ENCODE measurements around the gene DHRS4.
"Not testable (repeated sequence)": the region's sequence is repeated elsewhere in the genome, so short reads cannot be mapped to it uniquely, and the experiment has no call there.

DHRS4 gene

GRCh38 chr14:23984891-23985602 is 31.5 kb downstream of the DHRS4 start:
- no peak overlapping the region for H3K4me3 ChIP-seq (ENCODE audit: low read length)
- TF ChIP-seq CTCF (IDR thresholded peaks at IDR 0.05; ENCODE audit: insufficient read depth, low read depth, low read length, missing control alignments) = peak; percentile 20
- DNase-seq (ENCODE audit: low read depth) = peak; percentile 94

GRCh38 chr14:23988223-23988606 is 34.6 kb downstream of the DHRS4 start:
- not testable (repeated sequence) for DNase-seq (ENCODE audit: low read depth)
- peak overlapping the region; percentile 13 for H3K4me3 ChIP-seq (ENCODE audit: low read length)

- peak; percentile 83 for DNase-seq (ENCODE audit: low read depth)
- peak within 1 kb of the TSS; percentile 46 for H3K4me3 ChIP-seq (ENCODE audit: low read length)
Measured at GRCh38 chr14:23988607-23989363, 35.2 kb downstream of the DHRS4 start, which contains the start of gene DHRS4L2. TSS of gene DHRS4L2 (plus strand) at chr14:23988929. CDS start at chr14:23988948, 19 bp downstream.

- not testable (repeated sequence) for DNase-seq (ENCODE audit: low read depth); H3K4me3 ChIP-seq (ENCODE audit: low read length)
Measured at GRCh38 chr14:23989734-23990445, 36.3 kb downstream of the DHRS4 start.

GRCh38 chr14:23990961-23991360 is 37.4 kb downstream of the DHRS4 start:
- H3K4me3 ChIP-seq (ENCODE audit: low read length); DNase-seq (ENCODE audit: low read depth): not testable (repeated sequence)

- DNase-seq (ENCODE audit: low read depth); H3K4me3 ChIP-seq (ENCODE audit: low read length): not testable (repeated sequence)
Measured at GRCh38 chr14:23993042-23993441, 39.5 kb downstream of the DHRS4 start.

GRCh38 chr14:23996009-23996408 is 42.4 kb downstream of the DHRS4 start:
- DNase-seq (ENCODE audit: low read depth); H3K4me3 ChIP-seq (ENCODE audit: low read length): not testable (repeated sequence)

- not testable (repeated sequence) for H3K4me3 ChIP-seq (ENCODE audit: low read length)
Measured at GRCh38 chr14:23996825-23997224, 43.3 kb downstream of the DHRS4 start.

GRCh38 chr14:23999640-24000039 is 46.1 kb downstream of the DHRS4 start:
- not testable (repeated sequence) for H3K4me3 ChIP-seq (ENCODE audit: low read length); DNase-seq (ENCODE audit: low read depth)

More at GRCh38 chr14:23996825-23997224, 43.3 kb downstream of the DHRS4 start:
- DNase-seq (ENCODE audit: low read depth) = not testable (repeated sequence)

GRCh38 chr14:24001078-24001477 is 47.5 kb downstream of the DHRS4 start:
- DNase-seq (ENCODE audit: low read depth); H3K4me3 ChIP-seq (ENCODE audit: low read length): not testable (repeated sequence)

GRCh38 chr14:24001679-24002078 is 48.1 kb downstream of the DHRS4 start:
- H3K4me3 ChIP-seq (ENCODE audit: low read length); DNase-seq (ENCODE audit: low read depth): not testable (repeated sequence)

GRCh38 chr14:24006471-24006816 is 52.9 kb downstream of the DHRS4 start:
- peak overlapping the region; percentile 19 for H3K4me3 ChIP-seq (ENCODE audit: low read length)
- not testable (repeated sequence) for DNase-seq (ENCODE audit: low read depth)

GRCh38 chr14:24006817-24007652 is 53.5 kb downstream of the DHRS4 start:
- DNase-seq (ENCODE audit: low read depth) = not testable (repeated sequence)

More at GRCh38 chr14:24006817-24007652, 53.5 kb downstream of the DHRS4 start:
- H3K4me3 ChIP-seq (ENCODE audit: low read length) = peak overlapping the region; percentile 26
